H7 (cell line): ENCODE data around the gene HMCN2. TPM values are rescaled to one million over a fixed set of nuclear protein-coding genes. Genes with fewer than 3 reads are reported as not detected.

Source experiments
- DNase-seq: peaks from one replicate; pipeline ENCODE4 v3.0.0; 2012
- H3K27me3 ChIP-seq: 2 replicates; pipeline ENCODE4 v1.6.0; 2011; ENCODE audit warnings: mild to moderate bottlenecking, low read length; ENCODE audit not compliant: control insufficient read depth, insufficient read depth
- H3K36me3 ChIP-seq: replicated peaks from 2 replicates; pipeline ENCODE4 v1.5.1; 2011; ENCODE audit warnings: low read length; ENCODE audit not compliant: control insufficient read depth, insufficient read depth
- H3K4me3 ChIP-seq: 2 replicates; pipeline ENCODE4 v1.5.1; 2011; ENCODE audit warnings: low read depth, mild to moderate bottlenecking, control low read depth, low read length, moderate library complexity; ENCODE audit not compliant: insufficient read depth
- total RNA-seq: library from RNA; depleted of rRNA; stranded (reverse); fragments of >200 nt; shearing (Covaris generic); gene quantifications from 2 replicates; pipeline ENCODE4 v1.2.3, GENCODE V29; 2014

Gene HMCN2
- total RNA-seq, 1 experiment from 2014 or later: 2.3 TPM

DNA sequence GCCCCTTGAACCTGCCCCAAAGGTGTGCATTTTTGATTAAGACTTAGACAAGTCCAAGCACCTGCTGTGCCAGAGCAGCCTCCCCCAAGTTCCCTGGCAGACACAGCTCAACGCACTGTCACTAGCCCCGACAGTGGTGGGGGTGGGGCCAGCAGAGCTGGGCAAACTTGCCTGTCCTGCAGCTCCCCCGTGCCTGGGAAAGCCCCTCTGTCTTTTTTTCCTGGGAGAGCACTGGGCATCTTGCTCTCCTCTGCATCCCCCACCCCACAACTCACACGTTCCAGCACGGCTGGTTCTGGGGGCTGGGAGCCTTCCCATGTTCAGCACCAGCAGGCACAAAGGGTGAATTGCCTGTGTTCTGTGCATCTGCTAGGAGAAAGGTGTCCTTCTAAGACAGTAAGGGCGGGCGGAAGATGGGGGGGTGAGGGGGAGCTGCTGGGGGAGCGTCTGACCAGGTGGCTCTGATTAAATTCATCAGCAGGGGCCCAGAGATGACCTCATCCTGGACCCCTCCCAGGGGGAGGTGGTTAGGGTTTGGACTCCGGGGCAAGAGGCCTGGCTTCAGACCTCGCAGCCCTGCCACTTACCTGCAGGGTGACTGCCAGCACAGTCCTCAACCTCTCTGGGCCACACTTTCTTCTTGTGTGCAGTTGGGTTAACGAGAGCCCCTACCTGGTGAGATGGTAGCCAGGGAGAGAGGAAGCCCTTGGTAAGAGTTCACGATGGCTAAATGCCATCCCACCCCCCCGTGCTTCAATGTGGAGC is 23.5 kb downstream of the HMCN2 start:
- no peaks in the 10 kb centered on the region for H3K36me3 ChIP-seq
- H3K27me3 ChIP-seq: no peaks in the 10 kb centered on the region
- peak; percentile 84 for DNase-seq
- H3K4me3 ChIP-seq: no peak overlapping the region

DNA sequence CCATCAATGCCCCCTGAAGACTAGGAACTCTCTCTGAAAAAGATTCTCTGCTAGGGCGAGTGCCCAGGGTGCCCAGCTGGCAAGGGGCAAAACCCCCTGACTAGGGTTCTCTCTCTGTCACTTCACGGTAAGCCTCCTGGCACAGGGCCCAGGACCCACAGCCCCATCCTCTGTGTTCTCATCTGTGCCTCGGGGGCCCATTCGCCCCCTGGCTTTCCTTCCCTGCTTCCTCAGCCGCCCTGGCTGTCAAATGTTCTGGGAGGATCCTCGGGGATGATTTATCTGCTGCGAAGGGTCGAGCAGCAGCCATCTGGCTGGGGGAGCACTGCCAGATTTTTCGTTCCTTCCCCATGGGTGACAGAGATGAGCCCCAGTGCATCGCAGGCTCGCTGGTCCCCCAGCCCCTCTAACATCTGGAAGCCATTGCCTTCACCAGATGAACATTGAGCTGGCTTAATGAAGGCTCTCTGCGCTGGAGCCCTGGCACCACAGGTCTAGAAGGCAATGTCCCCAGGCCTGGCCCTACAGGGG is 24.2 kb downstream of the HMCN2 start:
- Histone ChIP-seq H3K4me3 (no peak overlapping the region), H3K27me3 (no peaks in the 10 kb centered on the region), H3K36me3 (no peaks in the 10 kb centered on the region)
- no peak for DNase-seq

DNA sequence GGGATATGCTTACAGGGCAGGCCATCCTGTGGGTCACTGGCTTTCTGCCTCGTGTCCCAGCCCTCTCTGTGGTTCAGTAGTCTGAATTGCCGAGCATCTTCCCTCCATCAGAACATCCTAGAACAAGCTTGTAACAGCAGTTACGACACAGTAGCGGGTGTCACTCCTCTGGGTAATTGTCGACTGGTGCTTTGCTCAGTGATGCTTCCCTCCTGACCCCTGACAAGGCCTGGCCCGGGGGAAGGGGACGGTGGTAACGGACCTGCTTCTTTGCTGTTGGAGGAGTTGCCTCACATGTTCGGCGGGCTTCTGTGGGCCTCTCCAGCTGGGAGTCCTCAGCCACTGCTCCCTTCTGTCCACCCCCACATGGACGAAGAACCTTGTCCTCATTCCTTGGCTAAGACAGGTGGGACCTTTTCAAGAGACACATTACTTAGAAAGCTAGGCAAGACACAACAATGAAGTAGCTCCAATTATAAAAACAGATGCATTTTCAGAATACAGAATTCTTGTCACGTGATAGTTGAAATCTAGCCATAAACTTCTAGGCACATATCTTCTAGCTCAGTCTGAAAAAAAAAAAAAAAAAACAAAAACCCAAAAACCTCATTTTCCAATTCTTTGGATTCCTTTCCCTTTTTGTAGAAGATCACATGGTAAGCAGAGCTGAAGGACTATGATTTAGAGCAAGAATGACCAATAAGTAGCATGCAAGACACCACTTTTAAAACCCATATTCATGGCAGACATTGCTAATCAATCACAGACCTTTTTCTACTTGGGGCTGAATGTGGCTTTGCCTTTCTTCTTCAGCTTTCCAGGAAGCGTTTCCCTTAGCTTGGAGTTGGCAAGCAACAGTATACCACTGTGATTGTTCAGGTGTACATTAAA is 25.0 kb downstream of the HMCN2 start:
- H3K36me3 ChIP-seq: no peaks in the 10 kb centered on the region
- DNase-seq: no peak

DNA sequence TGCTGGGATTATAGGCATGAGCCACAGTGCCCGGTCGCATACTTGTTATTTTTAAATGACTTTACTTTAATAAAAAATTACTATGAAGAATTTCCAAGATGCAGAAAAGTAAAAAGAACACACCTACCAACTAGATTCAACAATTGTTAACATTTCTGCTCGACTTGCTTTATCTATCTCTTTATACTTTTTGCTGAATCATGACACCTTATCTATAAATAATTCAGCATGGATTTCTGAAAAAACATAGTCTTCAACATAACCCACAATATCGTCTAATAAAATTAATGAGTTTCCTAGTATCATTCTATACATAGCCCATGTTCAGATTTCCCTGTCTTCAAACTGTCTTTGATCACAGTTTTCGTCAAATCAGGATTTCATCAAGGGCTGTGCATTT is 25.9 kb downstream of the HMCN2 start:
- H3K27me3 ChIP-seq: no peaks in the 10 kb centered on the region
- no peaks in the 10 kb centered on the region for H3K36me3 ChIP-seq
- H3K4me3 ChIP-seq: no peak overlapping the region
- no peak for DNase-seq

More for the DNA sequence above, 25.0 kb downstream of the HMCN2 start:
- no peak overlapping the region for H3K4me3 ChIP-seq
- no peaks in the 10 kb centered on the region for H3K27me3 ChIP-seq

DNA sequence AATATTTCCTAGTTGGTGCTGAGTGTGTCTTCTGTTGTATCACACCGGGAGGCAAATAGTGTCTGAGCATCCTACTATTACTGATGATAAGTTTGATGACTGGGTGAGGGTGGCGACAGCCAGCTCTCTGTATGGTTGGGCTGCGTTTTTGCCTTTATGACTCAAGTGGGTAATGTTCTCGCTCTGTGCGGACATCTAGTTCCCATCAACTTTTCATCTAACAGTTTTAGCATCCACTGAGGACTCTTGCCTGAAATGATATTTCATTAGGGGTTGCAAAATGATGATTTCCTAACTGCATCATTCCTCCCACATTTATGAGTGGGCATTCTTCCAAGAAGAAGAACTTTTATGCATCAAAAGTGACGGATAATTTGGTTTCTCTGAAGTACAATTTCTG is 26.5 kb downstream of the HMCN2 start:
- no peaks in the 10 kb centered on the region for H3K36me3 ChIP-seq
- H3K27me3 ChIP-seq: no peaks in the 10 kb centered on the region
- no peak for DNase-seq
- no peak overlapping the region for H3K4me3 ChIP-seq

DNA sequence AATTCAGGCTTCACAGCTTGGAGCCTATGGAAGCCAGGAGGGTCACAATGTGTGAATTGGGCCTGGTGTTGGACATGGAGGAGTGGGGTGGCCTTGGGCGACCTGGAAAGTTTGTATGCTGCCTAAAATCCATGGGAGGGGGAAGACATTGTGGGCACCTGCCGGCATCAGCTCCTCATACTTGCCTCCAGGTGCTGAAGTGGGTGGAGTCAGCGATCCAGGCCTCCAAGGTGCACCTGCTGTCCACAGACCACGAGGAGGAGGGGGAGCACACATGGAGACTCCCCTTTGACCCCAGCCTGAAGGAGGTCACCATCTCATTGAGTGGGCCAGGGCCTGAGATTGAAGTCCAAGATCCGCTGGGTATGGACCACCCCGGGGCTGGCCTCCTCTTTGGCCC is 29.1 kb downstream of the HMCN2 start:
- DNase-seq: no peak
- no peak overlapping the region for H3K4me3 ChIP-seq
- H3K27me3 ChIP-seq: no peaks in the 10 kb centered on the region

DNA sequence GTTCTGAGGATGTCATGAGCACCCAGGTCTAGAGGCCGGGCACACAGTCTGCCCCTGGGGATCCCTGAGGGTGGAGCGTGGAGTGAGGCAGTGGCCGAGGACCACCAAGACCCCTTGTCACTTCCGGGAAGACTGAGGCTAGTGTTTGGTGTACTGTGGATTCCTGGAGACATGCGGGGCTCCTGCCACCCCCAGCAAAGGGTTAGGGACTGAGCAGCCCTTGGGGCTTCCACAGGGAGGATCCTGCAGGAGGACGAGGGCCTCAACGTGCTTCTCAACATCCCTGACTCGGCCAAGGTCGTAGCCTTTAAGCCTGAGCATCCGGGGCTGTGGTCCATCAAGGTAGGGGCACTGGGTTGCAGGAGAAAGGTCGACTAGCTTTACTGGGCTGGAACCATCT is 29.9 kb downstream of the HMCN2 start:
- Histone ChIP-seq H3K27me3 (no peaks in the 10 kb centered on the region), H3K36me3 (no peaks in the 10 kb centered on the region; the same call in 1 of the 2 replicates), H3K4me3 (no peak overlapping the region)
- no peak for DNase-seq

More for the DNA sequence above, 29.1 kb downstream of the HMCN2 start:
- H3K36me3 ChIP-seq: no peaks in the 10 kb centered on the region; the same call in 1 of the 2 replicates

DNA sequence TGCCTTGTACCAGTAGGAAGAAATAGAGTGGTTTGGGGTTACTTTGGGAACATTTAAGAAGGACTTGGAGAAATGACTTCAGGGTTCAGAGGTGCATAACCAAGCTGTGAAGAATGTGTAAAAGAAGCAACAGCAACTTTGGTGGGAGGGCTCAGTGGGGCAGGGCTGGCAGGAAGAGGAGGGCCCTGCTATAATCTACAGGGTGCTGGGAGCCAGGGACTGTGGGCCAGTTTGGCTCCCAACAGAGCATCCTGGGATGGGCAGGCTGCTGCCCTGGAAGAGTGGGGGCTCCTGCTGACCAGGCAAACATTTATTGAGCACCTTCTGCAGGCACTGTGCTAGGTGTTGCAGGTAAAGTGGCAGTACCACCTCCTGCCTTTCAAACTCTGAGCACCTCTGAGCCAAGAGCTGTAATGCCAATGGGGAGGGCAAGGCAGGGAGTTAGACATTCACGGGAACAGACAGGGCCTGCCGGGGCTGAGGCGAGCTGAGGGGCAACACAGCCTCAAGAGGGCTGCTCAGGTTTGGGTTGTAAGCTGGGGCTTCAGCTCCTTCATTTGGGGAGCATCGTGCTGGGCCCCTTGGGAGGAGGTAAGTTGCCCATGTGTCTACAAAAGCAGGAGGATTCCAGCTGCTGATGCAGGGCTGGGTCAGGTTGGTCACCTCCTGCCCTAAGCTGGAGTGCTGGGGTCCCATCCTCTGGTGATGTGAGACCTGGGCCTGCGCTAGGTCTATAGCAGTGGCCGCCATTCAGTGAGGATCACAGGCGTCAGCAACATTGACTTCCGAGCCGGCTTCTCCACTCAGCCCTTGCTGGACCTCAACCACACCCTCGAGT is 30.6 kb downstream of the HMCN2 start:
- no peak for DNase-seq
- no peaks in the 10 kb centered on the region for H3K27me3 ChIP-seq
- no peaks in the 10 kb centered on the region; the same call in 1 of the 2 replicates for H3K36me3 ChIP-seq
- H3K4me3 ChIP-seq: no peak overlapping the region

DNA sequence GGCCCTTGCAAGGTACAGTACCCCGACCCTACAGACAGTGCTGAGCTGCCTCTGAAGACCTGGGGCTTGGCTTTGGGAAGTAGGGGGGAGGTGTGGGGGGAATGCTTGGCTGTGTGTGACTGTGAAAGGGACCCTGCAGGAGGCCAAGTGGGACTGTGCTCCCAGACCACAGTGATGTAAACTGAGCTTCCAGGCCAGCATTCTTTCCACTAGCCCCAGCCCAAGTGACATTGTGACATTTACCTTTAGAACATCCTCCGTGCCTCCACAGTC is 31.2 kb downstream of the HMCN2 start:
- Histone ChIP-seq H3K27me3 (no peaks in the 10 kb centered on the region), H3K36me3 (no peaks in the 10 kb centered on the region; the same call in 1 of the 2 replicates), H3K4me3 (no peak overlapping the region)
- DNase-seq: peak; percentile 70

DNA sequence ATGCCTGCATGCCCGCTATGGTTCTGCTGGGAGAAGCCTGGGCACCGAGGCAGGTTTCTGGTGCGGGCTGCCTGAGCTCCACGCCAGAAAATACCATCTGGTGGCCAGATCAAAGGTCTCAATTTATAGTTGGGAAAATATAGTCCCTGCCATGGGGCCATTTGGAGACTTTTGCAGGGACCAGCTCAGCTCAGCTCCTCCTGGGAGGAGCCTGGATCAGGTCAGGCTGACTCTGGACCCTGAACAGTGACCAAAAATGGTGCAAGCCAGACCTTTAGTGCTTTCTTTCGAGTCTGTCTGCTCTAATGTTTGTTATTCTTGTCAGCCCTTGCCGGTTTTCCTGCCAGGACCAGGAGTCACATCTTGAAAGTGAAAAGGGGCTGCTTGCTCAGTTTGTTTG is 31.8 kb downstream of the HMCN2 start:
- no peaks in the 10 kb centered on the region for H3K27me3 ChIP-seq
- DNase-seq: no peak

DNA sequence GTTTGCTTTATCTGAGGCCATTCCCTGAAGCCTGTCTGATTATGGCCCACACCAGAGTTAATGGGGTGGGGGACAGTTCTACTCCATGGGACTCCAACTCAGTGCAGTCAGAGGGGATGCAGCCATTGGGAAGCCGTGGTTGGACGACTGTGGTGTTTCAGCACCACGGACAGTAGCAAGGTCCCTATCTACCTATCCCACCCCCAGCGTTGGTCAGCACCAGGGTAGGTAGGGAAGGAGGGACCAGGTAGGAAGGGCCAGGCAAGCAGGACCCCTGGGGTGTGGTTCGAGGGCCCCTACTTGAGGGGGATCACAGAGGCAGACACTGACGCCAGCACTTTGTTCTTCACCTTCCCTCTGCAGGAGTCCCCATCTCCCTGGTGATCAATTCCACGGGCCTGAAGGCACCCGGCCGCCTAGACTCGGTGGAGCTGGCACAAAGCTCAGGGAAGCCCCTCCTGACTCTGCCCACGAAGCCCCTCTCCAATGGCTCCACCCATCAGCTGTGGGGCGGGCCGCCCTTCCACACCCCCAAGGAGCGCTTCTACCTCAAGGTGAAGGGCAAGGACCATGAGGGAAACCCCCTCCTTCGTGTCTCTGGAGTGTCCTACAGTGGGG is 33.2 kb downstream of the HMCN2 start:
- peak; percentile 89 for DNase-seq
- H3K36me3 ChIP-seq: no peaks in the 10 kb centered on the region; the same call in 1 of the 2 replicates
- no peak overlapping the region for H3K4me3 ChIP-seq
- H3K27me3 ChIP-seq: no peaks in the 10 kb centered on the region

More for the DNA sequence above, 31.8 kb downstream of the HMCN2 start:
- Histone ChIP-seq H3K36me3 (no peaks in the 10 kb centered on the region; the same call in 1 of the 2 replicates), H3K4me3 (no peak overlapping the region)

DNA sequence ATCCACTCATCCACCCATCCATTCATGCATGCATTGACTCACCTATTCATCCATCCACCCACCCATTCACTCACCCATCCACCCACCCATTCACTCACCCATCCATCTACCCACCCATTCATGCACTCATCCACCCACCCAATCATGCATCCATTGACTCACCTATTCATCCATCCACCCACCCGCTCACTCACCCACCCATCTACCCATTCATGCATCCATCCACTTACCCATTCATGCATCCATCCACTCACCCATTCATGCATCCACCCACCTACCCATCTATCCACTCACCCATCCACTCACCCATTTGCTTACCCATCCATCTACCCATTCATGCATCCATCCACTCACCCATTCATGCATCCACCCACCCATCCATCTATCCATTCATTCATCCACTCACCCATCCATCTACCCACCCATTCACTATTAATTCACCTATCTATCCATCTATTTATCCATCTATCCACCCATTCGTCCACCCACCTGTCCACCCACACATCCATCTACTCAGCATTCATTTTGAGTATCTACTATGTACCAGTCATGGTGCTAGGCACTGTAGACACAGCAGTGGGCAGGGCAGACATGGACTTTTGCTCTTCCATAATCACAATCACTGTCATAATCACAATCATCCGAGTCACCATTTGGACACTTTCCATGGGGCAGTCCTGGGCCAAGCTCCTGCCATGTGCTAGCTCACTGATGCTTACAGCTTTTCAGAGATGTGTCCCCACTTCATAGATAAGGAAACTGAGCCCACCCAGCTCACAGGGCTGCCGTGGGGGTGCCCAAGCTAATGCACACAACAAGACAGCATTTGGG is 34.4 kb downstream of the HMCN2 start:
- DNase-seq: no peak
- Histone ChIP-seq H3K27me3 (no peaks in the 10 kb centered on the region), H3K4me3 (no peak overlapping the region), H3K36me3 (no peaks in the 10 kb centered on the region; the same call in 1 of the 2 replicates)

DNA sequence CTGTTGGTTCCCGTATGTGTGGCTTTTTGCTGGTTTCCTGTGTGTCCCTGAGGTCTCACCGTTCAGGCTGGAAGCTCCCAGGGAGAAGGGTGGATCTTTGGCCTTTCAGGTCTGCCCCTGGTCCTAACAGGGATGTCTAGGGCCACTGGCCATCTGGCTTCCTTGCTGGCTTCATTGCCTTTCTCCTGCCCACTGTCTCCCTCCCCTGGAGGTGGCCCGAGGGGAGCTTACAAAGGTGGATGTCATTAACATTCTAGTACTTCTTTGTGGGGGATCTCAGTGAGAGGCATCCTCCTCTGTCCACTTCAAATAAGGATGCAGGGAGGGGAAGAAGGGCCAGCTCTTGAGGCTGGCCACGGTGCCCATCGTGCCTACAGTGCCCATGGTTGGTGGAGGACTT is 35.2 kb downstream of the HMCN2 start:
- Histone ChIP-seq H3K36me3 (no peaks in the 10 kb centered on the region; the same call in 1 of the 2 replicates), H3K27me3 (no peaks in the 10 kb centered on the region), H3K4me3 (no peak overlapping the region)
- DNase-seq: no peak
